Measurements from ENCODE around the gene CCL26. TPM values are rescaled to one million over a fixed set of nuclear protein-coding genes. Genes with fewer than 3 reads are reported as not detected.

Gene CCL26
- polyA plus RNA-seq, 5 donors, result 0.21 to 0.73 (median 0.59) TPM; not detected in 2

Other genes starting within 250 kb of the CCL26 start
- 10 to 100 TPM; 33.4 to 44.7 (median 41.7) TPM for gene HIP1, start 33.3 kb downstream of the CCL26 start, polyA plus RNA-seq (ENCODE audit: insufficient read depth in 1 of 5, insufficient read length in 5 of 5, low replicate concordance in 1 of 5)
- gene CCL24, start 41.6 kb upstream of the CCL26 start, polyA plus RNA-seq (ENCODE audit: insufficient read depth in 1 of 5, insufficient read length in 5 of 5, low replicate concordance in 1 of 5), result 1 to 10 TPM in 1 of 5 donors, under 1 TPM in 3, not detected in 1; 0.20 to 2.5 (median 0.49) TPM
- 10 to 100 TPM; 36.6 to 65.7 (median 45.4) TPM for gene RHBDD2, start 106.8 kb upstream of the CCL26 start, polyA plus RNA-seq (ENCODE audit: insufficient read depth in 1 of 5, insufficient read length in 5 of 5, low replicate concordance in 1 of 5)
- gene POR, start 142.9 kb upstream of the CCL26 start, polyA plus RNA-seq (ENCODE audit: insufficient read depth in 1 of 5, insufficient read length in 5 of 5, low replicate concordance in 1 of 5), result 10 to 100 TPM; 40.9 to 62.8 (median 48.1) TPM
- 10 to 100 TPM; 34.0 to 45.8 (median 42.5) TPM for gene TMEM120A, start 222.4 kb upstream of the CCL26 start, polyA plus RNA-seq (ENCODE audit: insufficient read depth in 1 of 5, insufficient read length in 5 of 5, low replicate concordance in 1 of 5)